Measurements from ENCODE around the gene FEZ2.

GRCh38 chr2:36615222-36615621 is 17.3 kb upstream of the FEZ2 start:
- TF ChIP-seq, protein P1, sequence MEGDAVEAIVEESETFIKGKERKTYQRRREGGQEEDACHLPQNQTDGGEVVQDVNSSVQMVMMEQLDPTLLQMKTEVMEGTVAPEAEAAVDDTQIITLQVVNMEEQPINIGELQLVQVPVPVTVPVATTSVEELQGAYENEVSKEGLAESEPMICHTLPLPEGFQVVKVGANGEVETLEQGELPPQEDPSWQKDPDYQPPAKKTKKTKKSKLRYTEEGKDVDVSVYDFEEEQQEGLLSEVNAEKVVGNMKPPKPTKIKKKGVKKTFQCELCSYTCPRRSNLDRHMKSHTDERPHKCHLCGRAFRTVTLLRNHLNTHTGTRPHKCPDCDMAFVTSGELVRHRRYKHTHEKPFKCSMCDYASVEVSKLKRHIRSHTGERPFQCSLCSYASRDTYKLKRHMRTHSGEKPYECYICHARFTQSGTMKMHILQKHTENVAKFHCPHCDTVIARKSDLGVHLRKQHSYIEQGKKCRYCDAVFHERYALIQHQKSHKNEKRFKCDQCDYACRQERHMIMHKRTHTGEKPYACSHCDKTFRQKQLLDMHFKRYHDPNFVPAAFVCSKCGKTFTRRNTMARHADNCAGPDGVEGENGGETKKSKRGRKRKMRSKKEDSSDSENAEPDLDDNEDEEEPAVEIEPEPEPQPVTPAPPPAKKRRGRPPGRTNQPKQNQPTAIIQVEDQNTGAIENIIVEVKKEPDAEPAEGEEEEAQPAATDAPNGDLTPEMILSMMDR (IDR thresholded peaks at IDR 0.05; ENCODE audit: poor library complexity, severe bottlenecking), result no peak
- no peak for TF ChIP-seq POLR2AphosphoS5 (IDR thresholded peaks at IDR 0.05)

All from neural cell (in vitro differentiated cells).